Measurements from ENCODE around the gene CIITA.

DNA sequence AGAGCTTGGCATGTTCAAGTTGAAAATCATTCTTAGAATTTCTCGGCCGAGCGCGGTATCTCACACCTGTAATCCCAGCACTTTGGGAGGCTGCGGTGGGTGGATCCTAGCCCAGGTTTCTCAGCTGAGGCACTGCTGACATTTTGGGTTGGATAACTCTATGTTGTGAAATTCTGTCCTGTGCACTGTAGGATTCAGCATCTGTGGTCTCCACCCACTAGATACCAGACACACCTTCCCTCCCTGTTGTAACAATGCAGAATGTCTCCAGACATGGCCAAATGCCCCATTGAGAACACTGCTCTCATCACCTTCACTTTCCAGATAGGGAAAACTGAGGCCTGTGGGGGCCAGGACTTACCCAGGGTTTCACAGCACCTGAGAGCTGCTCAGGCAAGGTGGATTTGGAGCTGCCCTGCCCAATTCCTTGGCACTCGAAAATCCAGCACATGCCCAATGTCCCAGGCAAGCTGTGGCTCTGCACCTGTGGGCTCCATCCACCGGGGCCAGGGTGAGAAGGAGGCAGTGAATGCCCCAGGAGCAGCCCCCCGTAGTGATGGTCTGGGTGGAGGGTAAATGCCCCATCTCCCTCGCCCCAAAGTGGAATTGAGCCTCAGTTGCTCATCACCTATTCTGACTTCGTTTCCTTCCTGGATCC lies 38.3 kb upstream of the CIITA start:
- TF ChIP-seq, protein P1, sequence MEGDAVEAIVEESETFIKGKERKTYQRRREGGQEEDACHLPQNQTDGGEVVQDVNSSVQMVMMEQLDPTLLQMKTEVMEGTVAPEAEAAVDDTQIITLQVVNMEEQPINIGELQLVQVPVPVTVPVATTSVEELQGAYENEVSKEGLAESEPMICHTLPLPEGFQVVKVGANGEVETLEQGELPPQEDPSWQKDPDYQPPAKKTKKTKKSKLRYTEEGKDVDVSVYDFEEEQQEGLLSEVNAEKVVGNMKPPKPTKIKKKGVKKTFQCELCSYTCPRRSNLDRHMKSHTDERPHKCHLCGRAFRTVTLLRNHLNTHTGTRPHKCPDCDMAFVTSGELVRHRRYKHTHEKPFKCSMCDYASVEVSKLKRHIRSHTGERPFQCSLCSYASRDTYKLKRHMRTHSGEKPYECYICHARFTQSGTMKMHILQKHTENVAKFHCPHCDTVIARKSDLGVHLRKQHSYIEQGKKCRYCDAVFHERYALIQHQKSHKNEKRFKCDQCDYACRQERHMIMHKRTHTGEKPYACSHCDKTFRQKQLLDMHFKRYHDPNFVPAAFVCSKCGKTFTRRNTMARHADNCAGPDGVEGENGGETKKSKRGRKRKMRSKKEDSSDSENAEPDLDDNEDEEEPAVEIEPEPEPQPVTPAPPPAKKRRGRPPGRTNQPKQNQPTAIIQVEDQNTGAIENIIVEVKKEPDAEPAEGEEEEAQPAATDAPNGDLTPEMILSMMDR (IDR thresholded peaks at IDR 0.05; ENCODE audit: low read length): no peak
- no peak for TF ChIP-seq EZH2 (IDR thresholded peaks at IDR 0.05; ENCODE audit: borderline replicate concordance, low read length)
